Stimulated activated CD8-positive, alpha-beta memory T cell treated with anti-CD3 and anti-CD28 coated beads, Interleukin-7, amount 100 ng/mL, for 24 hours (primary cell): ENCODE results near the gene MKNK1.

Experiments
- DNase-seq: peaks from one replicate; pipeline ENCODE4 v3.0.0-alpha.2; 2020; ENCODE audit warnings: low read depth

The MKNK1 gene

GRCh38 chr1:46539972-46540371 is 64.1 kb downstream of the MKNK1 start:
- no peak for DNase-seq

GRCh38 chr1:46538147-46538546 is 65.9 kb downstream of the MKNK1 start:
- no peak for DNase-seq

GRCh38 chr1:46537651-46538050 is 66.4 kb downstream of the MKNK1 start:
- DNase-seq, result no peak

- DNase-seq, result no peak
Observed at GRCh38 chr1:46536527-46536926, 67.5 kb downstream of the MKNK1 start.

GRCh38 chr1:46535063-46535462 is 69.0 kb downstream of the MKNK1 start:
- no peak for DNase-seq

- DNase-seq, result no peak
Observed at GRCh38 chr1:46533179-46533864, 70.7 kb downstream of the MKNK1 start.

GRCh38 chr1:46532498-46533178 is 71.4 kb downstream of the MKNK1 start:
- DNase-seq, result peak; percentile 55

- no peak for DNase-seq
Observed at GRCh38 chr1:46532095-46532494, 72.0 kb downstream of the MKNK1 start.

- no peak for DNase-seq
Observed at GRCh38 chr1:46530791-46531409, 73.2 kb downstream of the MKNK1 start.

- no peak for DNase-seq
Observed at GRCh38 chr1:46530311-46530710, 73.8 kb downstream of the MKNK1 start.

- DNase-seq, result no peak
Observed at GRCh38 chr1:46529031-46529630, 74.9 kb downstream of the MKNK1 start.

- no peak for DNase-seq
Observed at GRCh38 chr1:46528297-46528955, 75.6 kb downstream of the MKNK1 start.

GRCh38 chr1:46527474-46528296 is 76.4 kb downstream of the MKNK1 start:
- DNase-seq, result peak; percentile 62

- no peak for DNase-seq
Observed at GRCh38 chr1:46526691-46527291, 77.3 kb downstream of the MKNK1 start.

- DNase-seq, result no peak
Observed at GRCh38 chr1:46526013-46526690, 77.9 kb downstream of the MKNK1 start.

- no peak for DNase-seq
Observed at GRCh38 chr1:46525253-46525983, 78.7 kb downstream of the MKNK1 start.

- DNase-seq, result no peak
Observed at GRCh38 chr1:46524843-46525242, 79.2 kb downstream of the MKNK1 start.

GRCh38 chr1:46523496-46524353 is 80.3 kb downstream of the MKNK1 start:
- no peak for DNase-seq

GRCh38 chr1:46522969-46523320 is 81.1 kb downstream of the MKNK1 start:
- no peak for DNase-seq
